ENCODE results near the gene UBN2.
"Not testable (repeated sequence)": the region's sequence is repeated elsewhere in the genome, so short reads cannot be mapped to it uniquely, and the experiment has no call there.

Gene UBN2

DNA sequence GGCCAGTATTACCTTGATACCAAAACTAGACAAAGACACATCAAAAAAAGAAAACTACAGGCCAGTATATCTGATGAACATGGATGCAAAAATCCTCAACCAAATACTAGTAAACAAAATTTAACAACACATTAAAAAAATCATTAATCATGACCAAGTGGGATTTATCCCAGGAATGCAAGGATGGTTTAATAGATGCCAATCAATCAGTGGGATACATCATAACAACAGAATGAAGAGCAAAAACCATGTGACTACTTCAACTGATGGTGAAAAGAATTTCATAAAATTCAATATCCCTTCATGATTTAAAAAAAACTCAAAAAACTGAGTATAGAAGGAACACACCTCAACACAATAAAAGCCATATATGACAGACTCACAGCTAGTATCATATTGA lies 25.2 kb upstream of the UBN2 start:
- no peak for TF ChIP-seq CTCF (IDR thresholded peaks at IDR 0.05; ENCODE audit: low read depth, low read length, poor library complexity, severe bottlenecking)
- no peak for TF ChIP-seq EZH2phosphoT487 (IDR thresholded peaks at IDR 0.05; ENCODE audit: borderline replicate concordance, low read length)
- Histone ChIP-seq H3K9me3 (ENCODE audit: control insufficient read depth, insufficient read depth, low read length) (peaks cover 12% of the 10 kb centered on the region), H3K79me2 (ENCODE audit: control insufficient read depth, low read length) (no peaks in the 10 kb centered on the region), H3K36me3 (ENCODE audit: control insufficient read depth, low read length) (no peaks in the 10 kb centered on the region), H3K4me3 (ENCODE audit: low read length) (no peak overlapping the region), H3F3A (ENCODE audit: control insufficient read depth, insufficient read depth) (no peaks in the 10 kb centered on the region), H4K20me1 (ENCODE audit: control insufficient read depth, insufficient read depth, low read depth, low read length) (no peaks in the 10 kb centered on the region), H3K4me2 (ENCODE audit: low read length) (no peak overlapping the region), H3K27me3 (ENCODE audit: control insufficient read depth, low read length) (peaks cover 7% of the 10 kb centered on the region; the same call in 1 of the 2 replicates), H3K27ac (ENCODE audit: low read depth, low read length) (no peak overlapping the region), H3K9me2 (replicated peaks; ENCODE audit: control insufficient read depth, low read length) (no peaks in the 10 kb centered on the region), H3K4me1 (ENCODE audit: control insufficient read depth, low read length) (no peaks in the 10 kb centered on the region)

DNA sequence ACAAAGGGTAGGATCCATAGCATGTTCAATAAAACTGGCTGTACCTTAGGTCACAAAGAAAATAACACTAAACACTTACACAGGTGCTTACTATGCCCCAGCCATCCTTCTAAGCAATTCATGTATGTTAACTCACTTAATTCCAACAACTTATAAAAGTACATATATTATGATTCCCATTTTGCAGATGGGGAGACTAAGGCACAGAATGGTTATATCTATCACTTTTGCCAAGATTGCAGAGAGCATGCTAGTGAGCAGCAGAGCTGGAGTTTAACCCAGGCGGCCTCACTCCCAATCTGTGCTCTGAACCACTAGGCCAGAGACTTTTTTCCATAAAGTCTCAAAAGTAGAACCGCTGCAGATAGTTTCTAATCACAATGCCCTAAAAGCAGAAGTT lies 18.9 kb upstream of the UBN2 start:
- Histone ChIP-seq H3F3A (ENCODE audit: control insufficient read depth, insufficient read depth) (no peaks in the 10 kb centered on the region), H4K20me1 (ENCODE audit: control insufficient read depth, insufficient read depth, low read depth, low read length) (no peaks in the 10 kb centered on the region)

DNA sequence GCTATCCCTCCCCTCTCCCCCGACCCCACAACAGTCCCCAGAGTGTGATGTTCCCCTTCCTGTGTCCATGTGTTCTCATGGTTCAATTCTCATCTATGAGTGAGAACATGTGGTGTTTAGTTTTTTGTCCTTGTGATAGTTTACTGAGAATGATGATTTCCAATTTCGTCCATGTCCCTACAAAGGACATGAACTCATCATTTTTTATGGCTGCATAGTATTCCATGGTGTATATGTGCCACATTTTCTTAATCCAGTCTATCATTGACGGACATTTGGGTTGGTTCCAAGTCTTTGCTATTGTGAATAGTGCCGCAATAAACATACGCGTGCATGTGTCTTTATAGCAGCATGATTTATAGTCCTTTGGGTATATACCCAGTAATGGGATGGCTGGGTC lies 17.5 kb upstream of the UBN2 start:
- not testable (repeated sequence) for H3F3A ChIP-seq (ENCODE audit: control insufficient read depth, insufficient read depth); H3K4me2 ChIP-seq (ENCODE audit: low read length); H3K4me1 ChIP-seq (ENCODE audit: control insufficient read depth, low read length); H3K9me3 ChIP-seq (ENCODE audit: control insufficient read depth, insufficient read depth, low read length); H3K79me2 ChIP-seq (ENCODE audit: control insufficient read depth, low read length); H3K36me3 ChIP-seq (ENCODE audit: control insufficient read depth, low read length); H4K20me1 ChIP-seq (ENCODE audit: control insufficient read depth, insufficient read depth, low read depth, low read length); H3K4me3 ChIP-seq (ENCODE audit: low read length); H3K27ac ChIP-seq (ENCODE audit: low read depth, low read length); H3K27me3 ChIP-seq (ENCODE audit: control insufficient read depth, low read length); H3K9me2 ChIP-seq (replicated peaks; ENCODE audit: control insufficient read depth, low read length)

More for the DNA sequence above, 18.9 kb upstream of the UBN2 start:
- Histone ChIP-seq H3K27ac (ENCODE audit: low read depth, low read length) (no peak overlapping the region), H3K27me3 (ENCODE audit: control insufficient read depth, low read length) (peaks cover 7% of the 10 kb centered on the region; the same call in 1 of the 2 replicates), H3K9me2 (replicated peaks; ENCODE audit: control insufficient read depth, low read length) (no peaks in the 10 kb centered on the region), H3K36me3 (ENCODE audit: control insufficient read depth, low read length) (no peaks in the 10 kb centered on the region), H3K4me2 (ENCODE audit: low read length) (no peak overlapping the region), H3K9me3 (ENCODE audit: control insufficient read depth, insufficient read depth, low read length) (no peaks in the 10 kb centered on the region), H3K4me1 (ENCODE audit: control insufficient read depth, low read length) (no peaks in the 10 kb centered on the region), H3K79me2 (ENCODE audit: control insufficient read depth, low read length) (no peaks in the 10 kb centered on the region), H3K4me3 (ENCODE audit: low read length) (no peak overlapping the region)
- TF ChIP-seq CTCF (IDR thresholded peaks at IDR 0.05; ENCODE audit: low read depth, low read length, poor library complexity, severe bottlenecking): no peak
- no peak for TF ChIP-seq EZH2phosphoT487 (IDR thresholded peaks at IDR 0.05; ENCODE audit: borderline replicate concordance, low read length)

DNA sequence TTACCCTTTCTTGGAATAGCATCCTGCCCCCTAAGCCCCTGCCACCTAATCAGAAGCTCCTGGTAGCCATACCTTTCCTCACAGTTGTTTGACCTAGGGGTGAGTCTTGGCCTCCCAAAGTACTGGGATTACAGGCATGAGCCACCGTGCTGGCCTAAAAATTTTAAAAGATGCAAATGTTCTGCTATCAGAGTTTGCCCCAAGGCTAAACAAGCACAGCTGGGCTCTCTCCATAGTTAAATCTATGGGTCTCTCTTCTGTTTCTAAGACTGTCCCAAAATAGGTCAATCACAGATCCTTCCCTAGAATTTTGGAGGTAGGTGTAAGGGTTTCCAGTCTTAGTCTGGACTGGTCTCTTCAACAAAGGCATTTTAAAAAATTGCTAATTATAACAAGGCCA lies 12.9 kb upstream of the UBN2 start:
- no peak overlapping the region for H3K4me3 ChIP-seq (ENCODE audit: low read length)
- H3K27ac ChIP-seq (ENCODE audit: low read depth, low read length): no peak overlapping the region
- H3K79me2 ChIP-seq (ENCODE audit: control insufficient read depth, low read length): no peaks in the 10 kb centered on the region
- H3K27me3 ChIP-seq (ENCODE audit: control insufficient read depth, low read length): 0 out of 2 replicates have a peak, but pooled peaks cover 3% of the 10 kb centered on the region
- H3F3A ChIP-seq (ENCODE audit: control insufficient read depth, insufficient read depth): no peaks in the 10 kb centered on the region
- TF ChIP-seq EZH2phosphoT487 (IDR thresholded peaks at IDR 0.05; ENCODE audit: borderline replicate concordance, low read length): no peak
- no peak for TF ChIP-seq CTCF (IDR thresholded peaks at IDR 0.05; ENCODE audit: low read depth, low read length, poor library complexity, severe bottlenecking)
- H3K36me3 ChIP-seq (ENCODE audit: control insufficient read depth, low read length): no peaks in the 10 kb centered on the region
- H4K20me1 ChIP-seq (ENCODE audit: control insufficient read depth, insufficient read depth, low read depth, low read length): no peaks in the 10 kb centered on the region
- H3K4me2 ChIP-seq (ENCODE audit: low read length): no peak overlapping the region
- no peaks in the 10 kb centered on the region for H3K9me2 ChIP-seq (replicated peaks; ENCODE audit: control insufficient read depth, low read length)
- no peaks in the 10 kb centered on the region for H3K9me3 ChIP-seq (ENCODE audit: control insufficient read depth, insufficient read depth, low read length)
- H3K4me1 ChIP-seq (ENCODE audit: control insufficient read depth, low read length): no peaks in the 10 kb centered on the region

Data from DOHH2 (cell line).